Effector memory CD8-positive, alpha-beta T cell (primary cell): ENCODE data around the gene MORN5.

Source experiments
- ATAC-seq: fragments of 150-1000 bp; cut with Tn5 transposase; replicated peaks from 2 replicates; pipeline ENCODE4 v1.10.0; 2021; ENCODE audit warnings: mild to moderate bottlenecking, moderate library complexity
- DNase-seq, 3 experiments: peaks; one replicate each; pipeline ENCODE4 v3.0.0; 2021
- H3K27ac Mint-ChIP-seq, 2 donors: one replicate each; pipeline ENCODE4 v1.8.0; 2022; ENCODE audit warnings: mild to moderate bottlenecking in 2 of 2, mixed read lengths in 2 of 2, moderate library complexity in 2 of 2
- H3K27me3 Mint-ChIP-seq, 2 donors: one replicate each; pipeline ENCODE4 v1.8.0; 2022; ENCODE audit warnings: mixed read lengths in 2 of 2
- H3K36me3 Mint-ChIP-seq: one replicate; pipeline ENCODE4 v1.8.0; 2022; ENCODE audit warnings: mild to moderate bottlenecking, moderate library complexity, mixed read lengths; ENCODE audit not compliant: insufficient read depth
- H3K4me1 Mint-ChIP-seq, 2 donors: one replicate each; pipeline ENCODE4 v1.8.0; 2022; ENCODE audit warnings: low read depth in 2 of 2, mixed read lengths in 2 of 2
- H3K4me3 Mint-ChIP-seq, 2 donors: one replicate each; pipeline ENCODE4 v1.8.0; 2022; ENCODE audit warnings: mild to moderate bottlenecking in 2 of 2, mixed read lengths in 2 of 2, moderate library complexity in 2 of 2
- H3K9me3 Mint-ChIP-seq, 2 donors: one replicate each; pipeline ENCODE4 v1.8.0; 2022; ENCODE audit warnings: mixed read lengths in 2 of 2

Gene MORN5

DNA sequence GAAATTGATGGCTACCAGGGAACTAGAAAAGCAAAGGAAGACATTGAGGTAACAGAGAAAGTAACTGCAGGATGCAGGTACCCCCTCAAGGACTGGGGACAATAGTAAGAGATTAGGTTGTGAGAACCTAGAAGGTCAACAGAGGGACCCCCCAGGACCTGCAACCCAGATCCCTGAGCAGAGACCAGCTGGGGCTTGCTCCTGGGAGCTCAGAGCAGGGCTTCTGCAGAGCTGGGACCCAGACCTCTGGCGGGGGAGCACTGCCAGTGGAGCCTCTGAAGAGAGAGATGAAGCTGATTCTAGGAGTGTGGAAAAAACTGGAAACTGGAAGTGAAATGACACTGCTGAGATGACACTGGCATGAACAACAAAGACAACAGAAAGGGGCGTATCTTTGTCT, 17.2 kb downstream of the MORN5 start:
- no peak overlapping the region for H3K4me3 Mint-ChIP-seq
- H3K27me3 Mint-ChIP-seq: peaks cover 42 to 60% of the 10 kb centered on the region in 2 donors
- no peaks in the 10 kb centered on the region for H3K36me3 Mint-ChIP-seq
- no peak overlapping the region for H3K27ac Mint-ChIP-seq
- ATAC-seq (no peak), DNase-seq (no peak)
- H3K9me3 Mint-ChIP-seq: no peaks in the 10 kb centered on the region
- no peaks in the 10 kb centered on the region for H3K4me1 Mint-ChIP-seq

DNA sequence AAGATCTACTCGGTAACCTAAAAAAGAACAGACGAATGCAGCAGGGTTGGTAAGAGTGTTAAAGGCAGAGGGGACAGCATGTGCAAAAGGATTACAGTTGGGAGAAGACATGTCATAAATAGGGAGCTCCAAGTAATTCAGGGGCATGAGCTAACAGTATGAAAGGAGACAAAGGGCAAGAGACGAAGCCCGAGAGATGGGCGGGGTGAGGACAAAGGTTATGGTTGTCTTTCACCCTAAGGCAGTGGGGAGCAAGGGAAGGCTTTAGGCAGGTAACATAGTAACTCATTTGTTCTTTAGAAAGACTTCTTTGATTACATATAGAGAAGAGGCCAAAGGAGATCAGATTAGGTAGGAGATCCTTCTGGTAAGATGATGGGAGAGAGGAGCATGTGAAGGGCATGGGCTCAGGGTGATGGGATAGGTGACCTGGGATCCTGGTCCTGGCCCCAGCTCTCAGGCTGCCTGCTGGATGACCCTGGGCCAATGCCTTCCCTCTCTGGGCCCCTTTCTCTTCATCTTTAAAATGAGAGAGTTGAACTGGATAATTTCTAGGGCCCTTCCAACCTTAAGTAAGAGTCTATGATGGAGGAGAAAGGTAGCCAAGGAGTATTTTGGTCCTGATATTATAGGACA, 19.5 kb downstream of the MORN5 start:
- Mint-ChIP-seq H3K36me3 (no peaks in the 10 kb centered on the region), H3K9me3 (no peaks in the 10 kb centered on the region), H3K27me3 (peaks cover 32 to 58% of the 10 kb centered on the region in 2 donors), H3K27ac (no peak overlapping the region), H3K4me3 (no peak overlapping the region), H3K4me1 (no peaks in the 10 kb centered on the region)
- ATAC-seq: no peak
- no peak for DNase-seq

DNA sequence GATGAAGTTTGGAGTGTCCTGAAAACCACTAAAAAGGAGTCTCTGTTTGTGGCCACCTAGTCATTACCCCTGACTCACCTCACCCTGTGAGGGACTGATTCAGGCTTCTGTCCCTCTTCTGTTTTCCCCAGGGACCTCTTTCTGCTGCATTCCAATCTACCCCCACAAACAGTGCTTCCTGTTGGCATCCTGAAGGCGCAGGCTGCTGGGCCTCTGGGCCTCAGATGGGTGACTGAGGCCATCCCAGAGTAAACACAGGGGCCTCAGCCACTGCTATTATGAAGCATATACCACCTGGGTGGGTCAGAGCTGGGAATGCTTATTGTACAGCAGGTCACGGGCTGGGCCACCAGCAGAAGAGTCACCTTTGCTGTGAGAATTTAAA, 20.0 kb downstream of the MORN5 start:
- no peak overlapping the region for H3K4me3 Mint-ChIP-seq
- ATAC-seq: no peak
- no peaks in the 10 kb centered on the region for H3K4me1 Mint-ChIP-seq
- H3K36me3 Mint-ChIP-seq: no peaks in the 10 kb centered on the region
- H3K27me3 Mint-ChIP-seq: peaks cover 29 to 53% of the 10 kb centered on the region in 2 donors
- DNase-seq: no peak
- H3K9me3 Mint-ChIP-seq: no peaks in the 10 kb centered on the region
- H3K27ac Mint-ChIP-seq: no peak overlapping the region

DNA sequence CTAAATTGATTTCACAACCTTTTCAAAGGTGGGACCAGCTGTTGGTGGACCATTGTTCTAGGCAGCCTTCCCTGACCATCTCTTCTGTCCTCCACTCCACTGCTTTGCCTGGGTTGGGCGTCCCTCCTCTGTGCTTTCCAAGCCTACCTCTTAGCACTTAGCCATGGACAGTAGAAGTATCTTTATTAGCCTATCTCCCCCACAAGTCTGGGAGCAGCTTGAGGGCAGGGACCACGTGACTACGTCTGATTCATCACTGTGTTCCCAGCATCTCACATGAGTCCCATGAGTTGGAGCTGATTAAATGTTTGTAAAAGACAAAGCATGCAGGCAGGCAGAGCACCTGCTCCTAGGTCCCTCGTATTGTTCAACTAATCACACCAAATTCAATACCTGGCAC, 20.9 kb downstream of the MORN5 start:
- Mint-ChIP-seq H3K27ac (no peak overlapping the region), H3K27me3 (peaks cover 21 to 45% of the 10 kb centered on the region in 2 donors), H3K9me3 (no peaks in the 10 kb centered on the region), H3K4me1 (no peaks in the 10 kb centered on the region), H3K36me3 (no peaks in the 10 kb centered on the region), H3K4me3 (no peak overlapping the region)
- DNase-seq (no peak), ATAC-seq (no peak)

DNA sequence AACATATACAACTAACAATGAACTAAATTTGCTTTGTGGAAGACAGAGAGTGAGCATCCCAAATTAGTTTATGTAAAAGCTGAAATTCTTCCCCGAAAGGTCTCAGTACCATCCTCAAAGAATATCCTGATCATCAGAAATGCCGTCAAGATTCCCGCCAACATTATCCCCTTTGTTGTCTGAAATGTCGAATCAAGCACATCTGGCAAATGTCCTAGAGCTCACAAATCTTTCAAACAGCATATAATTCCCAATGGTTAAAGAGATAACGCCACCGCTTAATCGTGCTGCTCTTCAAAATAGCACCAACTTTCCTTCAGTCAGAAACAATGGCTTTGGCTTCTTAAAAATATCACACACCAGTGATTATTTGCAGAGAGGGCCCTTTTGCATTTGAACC, 23.8 kb downstream of the MORN5 start:
- H3K27ac Mint-ChIP-seq: no peak overlapping the region
- peaks cover 21 to 35% of the 10 kb centered on the region in 2 donors for H3K27me3 Mint-ChIP-seq
- no peak overlapping the region for H3K4me3 Mint-ChIP-seq
- no peaks in the 10 kb centered on the region for H3K4me1 Mint-ChIP-seq
- H3K36me3 Mint-ChIP-seq: no peaks in the 10 kb centered on the region
- no peak for ATAC-seq
- no peak for DNase-seq
- H3K9me3 Mint-ChIP-seq: no peaks in the 10 kb centered on the region

DNA sequence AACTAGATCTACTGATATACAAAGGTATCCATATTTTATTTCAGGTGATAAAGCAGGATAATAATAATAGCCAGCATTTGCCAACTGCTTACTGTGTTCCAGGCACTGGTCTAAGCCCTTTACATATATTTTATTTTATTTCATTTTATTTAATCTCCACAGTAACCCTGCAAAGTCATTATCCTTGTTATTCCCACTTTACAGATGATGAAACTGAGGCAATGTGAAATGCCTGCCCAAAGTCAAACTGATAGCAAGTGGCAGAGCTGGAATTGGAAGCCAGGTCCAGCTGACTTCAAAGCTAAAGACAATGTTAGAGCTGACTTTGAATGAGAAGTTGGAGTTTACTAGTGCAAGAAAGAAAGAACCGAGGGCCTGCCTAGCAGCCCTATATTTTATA, 24.8 kb downstream of the MORN5 start:
- H3K9me3 Mint-ChIP-seq: no peaks in the 10 kb centered on the region
- peaks cover 21 to 35% of the 10 kb centered on the region in 2 donors for H3K27me3 Mint-ChIP-seq
- H3K4me3 Mint-ChIP-seq: no peak overlapping the region
- ATAC-seq (no peak), DNase-seq (no peak)
- no peaks in the 10 kb centered on the region for H3K4me1 Mint-ChIP-seq
- H3K27ac Mint-ChIP-seq: no peak overlapping the region
- no peaks in the 10 kb centered on the region for H3K36me3 Mint-ChIP-seq

DNA sequence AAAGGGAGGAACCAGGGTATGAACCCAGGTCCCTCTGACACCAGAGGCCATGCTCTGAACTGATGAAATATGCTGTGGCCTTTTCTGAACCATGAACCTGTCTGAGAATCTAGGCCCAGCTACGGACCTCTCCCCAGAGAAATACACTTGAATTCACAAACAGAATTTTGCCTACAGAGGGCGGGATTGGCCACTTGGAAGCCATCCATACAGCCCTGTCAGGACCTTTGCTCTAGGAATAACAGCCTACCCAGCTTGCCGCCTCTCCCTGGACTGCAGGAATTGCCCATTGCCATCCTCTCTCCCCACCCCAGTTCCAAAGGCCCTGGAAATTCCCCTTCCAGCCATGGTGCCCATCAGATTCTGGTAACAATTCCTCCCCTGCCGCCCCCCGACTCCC, 26.6 kb downstream of the MORN5 start:
- DNase-seq (no peak), ATAC-seq (no peak)
- Mint-ChIP-seq H3K9me3 (no peaks in the 10 kb centered on the region), H3K4me1 (peaks cover under 1% of the 10 kb centered on the region in 2 donors), H3K27me3 (peaks cover 19 to 26% of the 10 kb centered on the region in 2 donors), H3K27ac (no peak overlapping the region), H3K4me3 (no peak overlapping the region), H3K36me3 (no peaks in the 10 kb centered on the region)

DNA sequence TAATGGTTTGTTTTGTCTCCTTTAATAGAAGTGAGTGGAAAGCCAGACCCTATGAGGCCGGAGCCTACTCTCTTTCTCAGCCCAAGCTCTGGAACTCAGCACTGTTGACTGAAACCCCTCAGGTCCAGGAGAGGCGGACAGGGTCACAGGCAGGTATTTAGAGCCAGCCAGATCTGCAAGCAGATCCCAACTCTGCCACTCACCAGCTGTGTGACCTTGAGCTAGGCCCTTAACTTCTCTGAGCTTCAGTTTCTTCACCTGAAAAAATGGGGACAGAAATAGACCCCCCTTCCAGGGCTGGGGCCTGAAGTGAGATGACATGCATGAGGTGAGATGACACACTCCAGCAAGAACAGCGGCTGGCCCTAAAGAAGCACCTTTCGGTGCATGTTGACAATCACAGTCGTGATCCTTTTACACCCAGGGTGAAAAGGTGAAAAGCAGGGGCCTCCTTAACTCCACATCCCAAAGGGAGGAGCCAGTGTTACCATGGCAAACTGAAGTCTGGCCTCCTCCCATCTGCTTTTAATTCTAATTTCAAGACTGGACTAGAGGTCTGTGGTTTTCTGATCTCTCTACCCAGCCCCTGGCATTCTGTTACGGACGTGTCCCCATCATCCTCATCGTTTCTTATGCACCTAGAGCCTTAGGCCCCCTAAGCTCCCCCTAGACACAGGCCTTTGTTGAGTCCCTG, 27.2 kb downstream of the MORN5 start:
- Mint-ChIP-seq H3K4me1 (peaks cover 3 to 4% of the 10 kb centered on the region in 2 donors), H3K36me3 (no peaks in the 10 kb centered on the region), H3K27ac (no peak overlapping the region), H3K9me3 (no peaks in the 10 kb centered on the region), H3K4me3 (no peak overlapping the region), H3K27me3 (peaks cover 12 to 20% of the 10 kb centered on the region in 2 donors)
- DNase-seq (no peak), ATAC-seq (no peak)

DNA sequence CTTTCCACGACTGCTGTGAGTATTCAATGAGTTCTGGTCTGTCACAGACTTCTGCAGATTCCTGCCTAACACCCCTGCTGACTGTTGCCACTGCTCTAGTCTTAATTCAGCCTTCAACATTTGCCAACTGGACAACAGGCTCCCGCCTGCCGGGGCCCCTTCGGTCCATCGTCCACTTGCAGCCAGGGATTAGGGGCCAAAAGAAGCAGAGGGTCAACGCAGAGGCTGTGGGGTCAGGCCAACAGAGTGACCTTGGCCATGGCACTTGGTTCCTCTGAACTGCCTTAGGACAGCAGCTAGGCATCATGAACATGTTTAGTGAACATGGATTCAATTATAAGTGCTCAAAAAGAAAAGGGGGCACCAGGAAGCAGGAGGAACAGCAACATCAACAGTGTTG, 28.7 kb downstream of the MORN5 start:
- DNase-seq (no peak), ATAC-seq (no peak)
- H3K9me3 Mint-ChIP-seq: no peaks in the 10 kb centered on the region
- no peak overlapping the region for H3K27ac Mint-ChIP-seq
- no peaks in the 10 kb centered on the region for H3K36me3 Mint-ChIP-seq
- no peak overlapping the region for H3K4me3 Mint-ChIP-seq
- H3K27me3 Mint-ChIP-seq: peaks cover 6 to 10% of the 10 kb centered on the region in 2 donors
- peaks cover 3 to 4% of the 10 kb centered on the region in 2 donors for H3K4me1 Mint-ChIP-seq

DNA sequence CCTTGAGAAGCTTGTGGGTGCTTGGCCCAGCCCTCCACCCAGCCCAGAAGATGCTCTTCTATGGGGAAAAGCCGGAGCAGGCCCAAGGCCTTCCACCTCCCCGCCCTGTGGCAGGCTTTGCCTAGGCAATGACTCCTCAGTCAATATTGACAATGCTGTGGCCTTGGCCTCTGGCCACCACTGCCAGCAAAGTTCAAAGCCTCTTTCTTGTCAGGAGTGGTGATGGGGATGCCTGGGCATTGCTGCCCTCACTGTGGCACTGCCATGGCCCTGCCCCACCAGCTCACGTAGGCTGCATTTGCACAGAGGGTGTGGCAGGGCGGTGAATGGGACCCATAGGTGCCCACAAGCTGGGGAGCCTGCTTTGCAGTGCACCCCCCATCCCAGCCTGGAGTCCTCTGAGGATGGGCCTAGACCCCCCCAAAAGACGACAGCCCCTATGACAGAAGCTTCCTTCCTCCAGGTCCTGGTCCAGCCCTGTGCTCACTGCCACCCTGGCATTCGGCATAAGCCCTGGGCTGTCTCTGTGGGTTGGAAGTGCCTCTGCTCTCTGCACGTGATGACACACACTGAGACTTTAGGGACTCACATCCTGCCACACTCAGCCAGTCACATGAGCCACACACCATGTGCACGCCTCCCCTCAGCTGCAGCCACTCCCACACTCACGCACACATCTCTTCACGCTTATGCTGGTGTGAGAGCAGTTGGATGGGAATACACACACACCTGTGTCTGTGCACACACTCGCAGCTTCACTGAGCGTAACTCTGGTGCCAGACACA, 31.1 kb downstream of the MORN5 start:
- Mint-ChIP-seq H3K27me3 (peaks cover 0 to 14% of the 10 kb centered on the region in 2 donors), H3K36me3 (no peaks in the 10 kb centered on the region), H3K4me1 (peaks cover 3 to 4% of the 10 kb centered on the region in 2 donors), H3K27ac (no peak overlapping the region), H3K9me3 (no peaks in the 10 kb centered on the region), H3K4me3 (no peak overlapping the region)
- ATAC-seq (no peak), DNase-seq (no peak)

DNA sequence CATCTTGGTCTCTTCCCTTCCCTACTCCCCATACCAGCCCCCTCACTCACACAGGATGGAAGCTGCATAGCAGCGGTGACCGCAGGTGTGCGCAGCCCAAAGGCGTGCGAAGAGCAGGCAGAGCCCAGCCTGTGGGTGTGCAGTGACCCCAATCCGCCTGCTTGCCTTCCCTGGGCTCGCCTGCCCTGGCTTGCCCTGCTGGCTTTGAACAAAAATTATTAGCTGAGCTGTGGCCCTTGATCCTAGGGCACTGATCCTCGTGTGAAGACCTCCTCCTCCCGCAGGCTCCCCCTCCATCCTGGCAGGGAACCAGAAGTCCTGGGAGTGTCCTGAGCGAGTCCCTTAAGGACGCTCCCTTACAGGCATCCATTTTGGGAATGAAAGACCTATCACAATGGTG, 31.9 kb downstream of the MORN5 start:
- Mint-ChIP-seq H3K4me1 (peaks cover 3 to 4% of the 10 kb centered on the region in 2 donors), H3K9me3 (no peaks in the 10 kb centered on the region), H3K4me3 (no peak overlapping the region), H3K27ac (no peak overlapping the region), H3K27me3 (peaks cover 0 to 14% of the 10 kb centered on the region in 2 donors), H3K36me3 (no peaks in the 10 kb centered on the region)
- DNase-seq (no peak), ATAC-seq (no peak)

DNA sequence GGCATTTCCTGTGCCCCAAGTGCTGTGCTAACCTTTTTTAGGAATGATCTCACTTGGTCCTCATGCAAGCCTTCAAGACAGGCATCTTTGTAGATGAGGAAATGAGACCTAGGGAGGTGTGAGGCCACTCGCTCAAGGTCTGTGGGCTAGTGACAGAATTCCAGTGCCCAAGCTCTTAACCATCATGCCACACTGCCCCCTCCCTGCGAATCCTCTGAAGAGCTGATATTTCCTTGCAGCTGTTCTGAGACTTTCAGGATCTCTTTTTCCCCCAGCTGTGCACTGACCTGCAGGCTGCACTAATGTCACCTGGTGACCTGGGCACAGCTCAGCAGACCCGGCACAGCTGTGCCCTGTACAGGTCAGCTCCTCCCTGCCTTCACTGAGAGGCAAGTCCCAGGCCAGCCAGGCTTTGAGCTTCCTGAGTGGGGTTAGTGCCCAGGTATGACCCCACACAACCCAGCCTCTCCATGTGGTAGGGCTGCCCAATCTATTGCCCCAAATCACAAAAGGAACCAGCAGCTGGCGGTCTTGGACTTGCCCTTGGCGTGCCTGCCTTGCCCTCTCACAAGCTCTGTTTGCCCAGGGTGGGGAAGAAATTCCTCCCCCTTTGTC, 32.7 kb downstream of the MORN5 start:
- Mint-ChIP-seq H3K4me3 (no peak overlapping the region), H3K36me3 (no peaks in the 10 kb centered on the region), H3K9me3 (no peaks in the 10 kb centered on the region), H3K27ac (no peak overlapping the region), H3K4me1 (peaks cover 3 to 4% of the 10 kb centered on the region in 2 donors), H3K27me3 (peaks cover 4 to 21% of the 10 kb centered on the region in 2 donors)
- DNase-seq: no peak
- ATAC-seq: no peak

DNA sequence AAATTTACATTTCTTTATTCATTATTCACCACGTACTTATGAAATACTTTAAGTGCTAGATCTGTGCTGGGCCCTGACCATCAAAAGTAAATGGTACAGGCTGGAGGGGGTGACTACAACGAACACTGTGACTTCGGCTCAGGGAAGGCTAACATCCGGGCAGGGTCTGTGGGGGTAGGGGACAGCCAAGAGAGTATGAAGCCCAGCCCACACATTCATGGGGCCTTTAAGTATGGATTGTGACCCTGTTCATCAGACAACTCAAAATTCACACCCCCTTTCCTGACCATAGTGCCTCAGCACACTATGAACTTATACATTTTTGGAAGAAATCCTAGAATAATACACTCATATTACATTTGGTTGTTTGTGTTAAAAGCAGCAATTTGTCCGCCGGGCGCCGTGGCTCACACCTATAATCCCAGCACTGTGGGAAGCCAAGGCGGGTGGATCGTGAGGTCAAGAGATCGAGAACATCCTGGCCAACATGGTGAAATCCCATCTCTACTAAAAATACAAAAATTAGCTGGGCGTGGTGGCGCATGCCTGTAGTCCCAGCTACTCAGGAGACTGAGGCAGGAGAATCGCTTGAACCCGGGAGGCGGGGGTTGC, 33.3 kb downstream of the MORN5 start:
- no peaks in the 10 kb centered on the region for H3K36me3 Mint-ChIP-seq
- H3K27me3 Mint-ChIP-seq: peaks cover 10 to 24% of the 10 kb centered on the region in 2 donors
- no peak overlapping the region for H3K4me3 Mint-ChIP-seq
- H3K9me3 Mint-ChIP-seq: no peaks in the 10 kb centered on the region
- no peak overlapping the region for H3K27ac Mint-ChIP-seq
- H3K4me1 Mint-ChIP-seq: peaks cover 3 to 4% of the 10 kb centered on the region in 2 donors
- no peak for DNase-seq
- no peak for ATAC-seq
